A549 treated with GW870086 at 1 μM for 4 hours (cell line): Measurements from ENCODE around the gene ABITRAM. TPM values are rescaled to one million over a fixed set of nuclear protein-coding genes. Genes with fewer than 3 reads are reported as not detected.

Source experiments
- total RNA-seq: library from RNA; stranded (reverse); fragments of 200-300 nt; extraction: Qiagen RNA extraction; gene quantifications from 5 replicates; pipeline ENCODE4 v1.2.3, GENCODE V29; 2022; ENCODE audit warnings: low read depth

The ABITRAM gene, protein sequence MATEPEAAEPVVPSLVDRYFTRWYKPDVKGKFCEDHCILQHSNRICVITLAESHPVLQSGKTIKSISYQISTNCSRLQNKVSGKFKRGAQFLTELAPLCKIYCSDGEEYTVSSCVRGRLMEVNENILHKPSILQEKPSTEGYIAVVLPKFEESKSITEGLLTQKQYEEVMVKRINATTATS
- total RNA-seq: 19.3 to 23.9 TPM (median 21.8 TPM) in 5 replicates

DNA sequence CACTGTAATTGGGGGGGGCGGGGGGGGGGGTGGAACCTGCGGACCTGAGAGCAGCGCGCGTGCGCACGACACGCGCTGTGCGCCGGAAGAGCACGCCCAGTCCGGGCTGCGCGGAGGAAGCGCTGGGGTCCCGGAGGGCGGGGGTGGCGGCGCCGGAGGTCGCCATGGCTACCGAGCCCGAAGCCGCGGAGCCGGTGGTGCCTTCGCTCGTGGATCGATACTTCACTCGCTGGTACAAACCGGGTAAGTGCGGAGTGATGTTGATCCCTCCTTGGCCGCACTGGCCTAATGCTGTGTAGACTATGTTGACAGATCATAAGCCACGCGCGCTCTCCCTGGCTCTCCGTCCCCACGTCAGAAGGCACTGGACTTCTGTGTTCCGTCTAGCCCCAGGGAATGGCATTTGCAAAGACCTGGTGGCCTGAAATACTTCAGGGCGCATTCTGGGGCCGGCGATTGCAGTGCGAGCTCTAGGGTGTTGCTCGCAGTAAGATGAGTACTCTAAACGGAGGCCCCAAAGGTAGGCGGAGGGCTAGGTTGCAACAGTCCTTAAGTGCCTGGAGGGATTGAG is at the start of gene ABITRAM:
Gene ABITRAM (plus strand): TSS at position 78 of the 571 bp plus-strand sequence. CDS start 87 bp downstream, at position 165.

DNA sequence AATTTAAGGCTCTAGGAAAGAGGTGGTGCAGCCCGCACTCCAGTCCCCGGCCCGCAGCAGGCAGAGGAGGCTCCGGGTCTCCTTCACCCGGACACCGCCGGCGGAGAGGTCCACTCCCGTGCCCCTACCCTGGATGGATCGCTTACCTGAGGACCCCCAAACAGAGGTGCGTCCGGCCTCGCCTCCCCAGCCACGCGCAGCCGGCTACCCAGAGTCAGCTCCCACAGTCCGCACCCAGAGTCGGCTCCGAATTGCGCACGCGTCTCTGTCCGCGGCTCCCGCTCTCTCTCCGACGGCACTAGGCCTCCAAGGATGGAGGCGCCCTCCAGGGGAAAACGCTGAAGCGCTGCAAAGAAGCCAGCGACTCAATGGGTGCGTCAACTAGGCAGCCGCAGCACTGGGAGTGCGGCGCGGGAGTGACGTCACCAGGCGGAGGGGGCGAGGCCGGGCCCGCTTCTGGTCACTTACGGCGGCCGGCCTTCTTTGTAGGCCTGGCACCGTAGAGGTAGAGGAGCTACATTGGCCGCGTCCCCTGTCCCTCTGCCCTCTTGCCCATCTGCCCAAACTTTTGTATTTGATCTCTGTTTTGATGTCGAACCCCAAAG is 380 bp upstream of the ABITRAM start, which contains the start of gene ELP1:
Gene ELP1 (minus strand): TSS at position 407 of the 605 bp plus-strand sequence. CDS start 2,978 bp downstream, outside the sequence.

Other genes with a start within 250 kb of the ABITRAM start
- gene ACTL7B, start 78.4 kb upstream of the ABITRAM start, total RNA-seq: 0.07 TPM in 1 of 5 replicates, not detected in the others
- gene ACTL7A, start 72.1 kb upstream of the ABITRAM start, total RNA-seq: not detected in 5 replicates
- 18.0 to 22.4 TPM (median 20.4 TPM) in 5 replicates for gene ELP1, start 276 bp upstream of the ABITRAM start, total RNA-seq
- 48.2 to 56.6 TPM (median 54.1 TPM) in 5 replicates for gene CTNNAL1, start 79.1 kb downstream of the ABITRAM start, total RNA-seq
- gene TMEM245, start 185.5 kb downstream of the ABITRAM start, total RNA-seq: 38.6 to 56.5 TPM (median 50.9 TPM) in 5 replicates
- gene FRRS1L, start 232.8 kb downstream of the ABITRAM start, total RNA-seq: 0.13 to 0.51 TPM (median 0.19 TPM) in 5 replicates